ENCODE data around the gene PRRX1.

PRRX1 gene

GRCh38 chr1:170741678-170742077 lies 77.7 kb downstream of the PRRX1 start:
- TF ChIP-seq CTCF (IDR thresholded peaks at IDR 0.05; ENCODE audit: low read length, missing control alignments): no peak
- no peak for DNase-seq (ENCODE audit: low read depth)

GRCh38 chr1:170742600-170742999 lies 78.7 kb downstream of the PRRX1 start:
- no peak for DNase-seq (ENCODE audit: low read depth)
- TF ChIP-seq CTCF (IDR thresholded peaks at IDR 0.05; ENCODE audit: low read length, missing control alignments): no peak
- H3K4me3 ChIP-seq (replicated peaks; ENCODE audit: low read depth, low read length): no peak overlapping the region

More at GRCh38 chr1:170741678-170742077, 77.7 kb downstream of the PRRX1 start:
- H3K4me3 ChIP-seq (replicated peaks; ENCODE audit: low read depth, low read length): no peak overlapping the region

- no peak for TF ChIP-seq CTCF (IDR thresholded peaks at IDR 0.05; ENCODE audit: low read length, missing control alignments)
- no peak overlapping the region for H3K4me3 ChIP-seq (replicated peaks; ENCODE audit: low read depth, low read length)
- DNase-seq (ENCODE audit: low read depth): no peak
These were observed 79.2 kb downstream of the PRRX1 start for GRCh38 chr1:170743083-170743482.

GRCh38 chr1:170749549-170749948 lies 85.6 kb downstream of the PRRX1 start:
- TF ChIP-seq CTCF (IDR thresholded peaks at IDR 0.05; ENCODE audit: low read length, missing control alignments): no peak
- H3K4me3 ChIP-seq (replicated peaks; ENCODE audit: low read depth, low read length): no peak overlapping the region

GRCh38 chr1:170749959-170750358 lies 86.0 kb downstream of the PRRX1 start:
- DNase-seq (ENCODE audit: low read depth): no peak
- H3K4me3 ChIP-seq (replicated peaks; ENCODE audit: low read depth, low read length): no peak overlapping the region
- no peak for TF ChIP-seq CTCF (IDR thresholded peaks at IDR 0.05; ENCODE audit: low read length, missing control alignments)

More at GRCh38 chr1:170749549-170749948, 85.6 kb downstream of the PRRX1 start:
- peak; percentile 16 for DNase-seq (ENCODE audit: low read depth)

GRCh38 chr1:170755795-170756194 lies 91.9 kb downstream of the PRRX1 start:
- no peak for DNase-seq (ENCODE audit: low read depth)
- no peak for TF ChIP-seq CTCF (IDR thresholded peaks at IDR 0.05; ENCODE audit: low read length, missing control alignments)
- H3K4me3 ChIP-seq (replicated peaks; ENCODE audit: low read depth, low read length): no peak overlapping the region

- no peak overlapping the region for H3K4me3 ChIP-seq (replicated peaks; ENCODE audit: low read depth, low read length)
- DNase-seq (ENCODE audit: low read depth): no peak
- no peak for TF ChIP-seq CTCF (IDR thresholded peaks at IDR 0.05; ENCODE audit: low read length, missing control alignments)
These were observed 95.1 kb downstream of the PRRX1 start for GRCh38 chr1:170758992-170759391.
